ENCODE measurements around the gene ZBTB14.

ZBTB14 gene

DNA sequence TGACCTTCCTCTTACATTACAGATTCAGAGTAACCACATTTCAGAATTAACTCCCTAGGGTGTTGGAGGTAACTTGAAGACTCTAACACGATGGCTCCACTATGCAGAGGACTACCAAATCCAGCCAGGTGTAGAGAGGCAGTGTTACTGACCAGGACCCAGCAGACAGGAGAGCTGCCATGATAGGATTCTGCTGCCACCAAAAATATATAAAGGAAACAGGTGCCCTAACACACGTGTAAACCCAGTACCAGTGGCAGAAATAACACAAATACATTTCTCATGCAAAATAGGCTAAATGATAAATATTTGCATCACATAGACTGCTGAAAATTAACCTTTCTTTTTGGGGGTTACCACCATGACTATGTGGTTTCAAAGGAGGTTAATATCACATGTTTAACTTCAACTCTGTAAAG is 7.0 kb downstream of the ZBTB14 start:
- DNase-seq (ENCODE audit: insufficient read length, low spot score) (no peak), FAIRE-seq (no peak)
- TF ChIP-seq CTCF (IDR thresholded peaks at IDR 0.05; ENCODE audit: insufficient read depth, missing control alignments): no peak

GRCh38 chr18:5287854-5288253 is 7.7 kb downstream of the ZBTB14 start:
- DNase-seq (ENCODE audit: insufficient read length, low spot score) (no peak), FAIRE-seq (no peak)
- no peak for TF ChIP-seq CTCF (IDR thresholded peaks at IDR 0.05; ENCODE audit: insufficient read depth, missing control alignments)

- FAIRE-seq (no peak), DNase-seq (ENCODE audit: insufficient read length, low spot score) (no peak)
- no peak for TF ChIP-seq CTCF (IDR thresholded peaks at IDR 0.05; ENCODE audit: insufficient read depth, missing control alignments)
These were observed 9.0 kb downstream of the ZBTB14 start for GRCh38 chr18:5286525-5286924.

- no peak for TF ChIP-seq CTCF (IDR thresholded peaks at IDR 0.05; ENCODE audit: insufficient read depth, missing control alignments)
- DNase-seq (ENCODE audit: insufficient read length, low spot score) (no peak), FAIRE-seq (no peak)
These were observed 10.2 kb downstream of the ZBTB14 start for GRCh38 chr18:5285326-5285725.

DNA sequence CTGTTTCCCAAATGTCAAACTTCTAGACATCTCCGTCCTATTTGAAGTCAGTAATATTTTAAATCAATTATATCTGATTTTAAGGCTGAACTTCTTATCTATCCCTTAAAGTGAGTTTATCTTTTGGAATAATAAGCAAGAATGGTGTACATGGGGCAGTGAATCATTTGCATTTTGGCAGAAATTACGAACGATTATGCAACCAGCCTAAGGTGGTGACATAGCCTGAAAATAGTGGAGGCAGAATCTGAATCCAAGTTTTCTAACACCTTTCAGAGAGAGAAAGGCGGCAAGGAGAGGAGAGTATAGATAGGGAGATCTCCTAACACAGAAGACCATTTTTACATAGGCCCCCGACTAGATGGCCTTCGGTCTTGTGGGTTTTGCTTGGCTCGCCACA is 10.7 kb downstream of the ZBTB14 start:
- FAIRE-seq: no peak
- no peak for DNase-seq (ENCODE audit: insufficient read length, low spot score)
- no peak for TF ChIP-seq CTCF (IDR thresholded peaks at IDR 0.05; ENCODE audit: insufficient read depth, missing control alignments)

GRCh38 chr18:5282770-5283169 is 12.8 kb downstream of the ZBTB14 start:
- DNase-seq (ENCODE audit: insufficient read length, low spot score) (no peak), FAIRE-seq (no peak)
- no peak for TF ChIP-seq CTCF (IDR thresholded peaks at IDR 0.05; ENCODE audit: insufficient read depth, missing control alignments)

GRCh38 chr18:5276947-5277346 is 18.6 kb downstream of the ZBTB14 start:
- no peak for DNase-seq (ENCODE audit: insufficient read length, low spot score)

More at GRCh38 chr18:5276947-5277346, 18.6 kb downstream of the ZBTB14 start:
- no peak for FAIRE-seq
- TF ChIP-seq CTCF (IDR thresholded peaks at IDR 0.05; ENCODE audit: insufficient read depth, missing control alignments): no peak
